OCI-LY1 (cell line): ENCODE data around the gene AUH.

ENCODE experiments used
- CTCF ChIP-seq: fragments of 200-600 bp; sonication (generic), shearing (Covaris generic); IDR thresholded peaks from 2 replicates; pipeline ENCODE4 v1.5.1; 2017; ENCODE audit warnings: mild to moderate bottlenecking, antibody characterized with exemption, low read length, moderate library complexity, mixed read lengths
- EZH2 ChIP-seq: fragments of 200-600 bp; sonication (generic), shearing (Covaris generic); IDR thresholded peaks from 2 replicates; pipeline ENCODE4 v1.8.0; 2017; ENCODE audit warnings: borderline replicate concordance, mixed run types, mild to moderate bottlenecking, antibody characterized with exemption, low read length, moderate library complexity, mixed read lengths

GRCh38 chr9:91241909-91242308, 119.8 kb downstream of the AUH start:
- TF ChIP-seq EZH2 (no peak), CTCF (no peak)
